H9 (cell line): ENCODE results near the gene NCAM1. TPM values are rescaled to one million over a fixed set of nuclear protein-coding genes. Genes with fewer than 3 reads are reported as not detected.

Source experiments
- DNase-seq: peaks from one replicate; pipeline ENCODE4 v3.0.0-alpha.2; 2017
- H2AFZ ChIP-seq: one replicate; pipeline ENCODE4 v1.6.1; 2013; ENCODE audit warnings: mild to moderate bottlenecking, low read length, control low read depth, moderate library complexity
- H2AK5ac ChIP-seq: 2 replicates; pipeline ENCODE4 v1.6.1; 2013; ENCODE audit warnings: low read length, control low read depth, mixed read lengths; ENCODE audit not compliant: insufficient read length
- H2BK120ac ChIP-seq: one replicate; pipeline ENCODE4 v1.6.1; 2013; ENCODE audit warnings: low read depth, mild to moderate bottlenecking, low read length, control low read depth, inconsistent platforms; ENCODE audit not compliant: poor library complexity, severe bottlenecking
- H2BK12ac ChIP-seq: 2 replicates; pipeline ENCODE4 v1.6.1; 2013; ENCODE audit warnings: low read length, control low read depth, mixed read lengths, low read depth; ENCODE audit not compliant: insufficient read length
- H2BK15ac ChIP-seq: 2 replicates; pipeline ENCODE4 v1.6.1; 2013; ENCODE audit warnings: low read depth, low read length, control low read depth
- H2BK20ac ChIP-seq: one replicate; pipeline ENCODE4 v1.6.1; 2013; ENCODE audit warnings: low read depth, mild to moderate bottlenecking, low read length, control low read depth, inconsistent platforms; ENCODE audit not compliant: poor library complexity, severe bottlenecking
- H2BK5ac ChIP-seq: 2 replicates; pipeline ENCODE4 v1.6.1; 2013; ENCODE audit warnings: low read length, control low read depth, mixed read lengths; ENCODE audit not compliant: insufficient read length
- H3K14ac ChIP-seq: 2 replicates; pipeline ENCODE4 v1.6.1; 2013; ENCODE audit warnings: low read length, control low read depth; ENCODE audit not compliant: insufficient read depth
- H3K18ac ChIP-seq: 2 replicates; pipeline ENCODE4 v1.6.1; 2013; ENCODE audit warnings: low read depth, mild to moderate bottlenecking, mixed read lengths, low read length, control low read depth; ENCODE audit not compliant: insufficient read length
- H3K23ac ChIP-seq: 2 replicates; pipeline ENCODE4 v1.6.1; 2013; ENCODE audit warnings: low read length, control low read depth, mixed read lengths, low read depth; ENCODE audit not compliant: insufficient read length
- H3K23me2 ChIP-seq: 2 replicates; pipeline ENCODE4 v1.6.1; 2013; ENCODE audit warnings: low read depth, mild to moderate bottlenecking, mixed read lengths, low read length, control low read depth; ENCODE audit not compliant: insufficient read length, poor library complexity, severe bottlenecking
- H3K27ac ChIP-seq: 2 replicates; pipeline ENCODE4 v1.5.1; 2013; ENCODE audit warnings: low read length, control low read depth, mixed read lengths, low read depth; ENCODE audit not compliant: insufficient read length
- H3K27me3 ChIP-seq: 2 replicates; pipeline ENCODE4 v1.6.1; 2013; ENCODE audit warnings: low read length, control low read depth, inconsistent platforms; ENCODE audit not compliant: insufficient read depth
- H3K4ac ChIP-seq: 2 replicates; pipeline ENCODE4 v1.6.1; 2013; ENCODE audit warnings: low read depth, mild to moderate bottlenecking, control low read depth, inconsistent platforms, low read length, moderate library complexity
- H3K4me1 ChIP-seq: 2 replicates; pipeline ENCODE4 v1.6.1; 2013; ENCODE audit warnings: low read length, control low read depth, inconsistent platforms; ENCODE audit not compliant: insufficient read depth
- H3K4me2 ChIP-seq: 2 replicates; pipeline ENCODE4 v1.6.1; 2013; ENCODE audit warnings: low read length, control low read depth, mixed read lengths; ENCODE audit not compliant: insufficient read length, insufficient read depth
- H3K56ac ChIP-seq: 2 replicates; pipeline ENCODE4 v1.6.1; 2013; ENCODE audit warnings: low read depth, mild to moderate bottlenecking, mixed read lengths, low read length, control low read depth; ENCODE audit not compliant: insufficient read length
- H3K79me1 ChIP-seq: 2 replicates; pipeline ENCODE4 v1.6.1; 2013; ENCODE audit warnings: low read depth, mild to moderate bottlenecking, moderate library complexity, low read length, control low read depth, inconsistent platforms; ENCODE audit not compliant: insufficient read depth, poor library complexity, severe bottlenecking
- H3K79me2 ChIP-seq: 2 replicates; pipeline ENCODE4 v1.6.1; 2013; ENCODE audit warnings: low read length, control low read depth, inconsistent platforms; ENCODE audit not compliant: insufficient read depth
- H3K9ac ChIP-seq: 2 replicates; pipeline ENCODE4 v1.6.1; 2013; ENCODE audit warnings: low read length, control low read depth, mixed read lengths; ENCODE audit not compliant: insufficient read length; ENCODE audit errors: extremely low read depth
- H3K9me3 ChIP-seq: one replicate; pipeline ENCODE4 v1.6.1; 2013; ENCODE audit warnings: low read depth, low read length, inconsistent platforms; ENCODE audit not compliant: control insufficient read depth
- H3T11ph ChIP-seq: one replicate; pipeline ENCODE4 v1.6.1; 2013; ENCODE audit warnings: mild to moderate bottlenecking, low read length, control low read depth, inconsistent platforms
- H4K20me1 ChIP-seq: one replicate; pipeline ENCODE4 v1.6.1; 2013; ENCODE audit not compliant: control insufficient read depth, insufficient read length, insufficient read depth
- H4K5ac ChIP-seq: 2 replicates; pipeline ENCODE4 v1.6.1; 2013; ENCODE audit warnings: low read depth, mild to moderate bottlenecking, mixed read lengths, low read length, control low read depth; ENCODE audit not compliant: insufficient read length
- H4K8ac ChIP-seq: replicated peaks from 2 replicates; pipeline ENCODE4 v1.6.1; 2013; ENCODE audit warnings: low read length, control low read depth, mixed read lengths, low read depth; ENCODE audit not compliant: insufficient read length
- H4K91ac ChIP-seq: 2 replicates; pipeline ENCODE4 v1.6.1; 2013; ENCODE audit warnings: low read depth, mild to moderate bottlenecking, moderate library complexity, mixed read lengths, low read length, control low read depth; ENCODE audit not compliant: insufficient read length
- H3K27ac Mint-ChIP-seq, 3 experiments: 2 replicates in 2 of 3; 3 replicates in 1 of 3; pipeline ENCODE4 v1.8.0; 2020 to 2021; ENCODE audit warnings: mixed read lengths in 3 of 3, mild to moderate bottlenecking in 1 of 3, moderate library complexity in 1 of 3
- H3K27me3 Mint-ChIP-seq: 2 replicates; pipeline ENCODE4 v1.8.0; 2021; ENCODE audit warnings: low read depth, mild to moderate bottlenecking, moderate library complexity, mixed read lengths
- H3K36me3 Mint-ChIP-seq, 3 experiments: 2 replicates in 2 of 3; 3 replicates in 1 of 3; pipeline ENCODE4 v1.8.0; 2020 to 2021; ENCODE audit warnings: low read depth in 3 of 3, mixed read lengths in 3 of 3; ENCODE audit not compliant: insufficient read depth in 1 of 3
- H3K4me1 Mint-ChIP-seq, 2 experiments: 2 replicates each; pipeline ENCODE4 v1.8.0; 2020; ENCODE audit warnings: mixed read lengths in 2 of 2
- H3K4me3 Mint-ChIP-seq, 2 experiments: 2 replicates in 1 of 2; 3 replicates in 1 of 2; pipeline ENCODE4 v1.8.0; 2020 to 2021; ENCODE audit warnings: mild to moderate bottlenecking in 2 of 2, mixed read lengths in 2 of 2, moderate library complexity in 1 of 2
- H3K9me3 Mint-ChIP-seq, 2 experiments: 2 replicates in 1 of 2; 3 replicates in 1 of 2; pipeline ENCODE4 v1.8.0; 2020; ENCODE audit warnings: mild to moderate bottlenecking in 2 of 2, mixed read lengths in 2 of 2, moderate library complexity in 1 of 2
- CTCF ChIP-seq: fragments of 200-600 bp; sonication (generic); conservative IDR thresholded peaks from 3 replicates; pipeline ENCODE4 v1.8.0; 2021; ENCODE audit warnings: antibody characterized with exemption, mild to moderate bottlenecking
- WGBS: extraction: QIAGEN DNeasy Blood & Tissue Kit; methylation state at CpG from one replicate; pipeline ENCODE4 v1.1.7; 2013; ENCODE audit warnings: missing lambda C conversion rate, low lambda C conversion rate, mixed read lengths; ENCODE audit not compliant: insufficient read length; ENCODE audit errors: extremely low coverage; 5-methylcytosine and 5-hydroxymethylcytosine counted together
- total RNA-seq: library from RNA; stranded (reverse); gene quantifications from 2 replicates; pipeline ENCODE4 v1.2.1, GENCODE V29; 2021

The NCAM1 gene
- total RNA-seq, 1 experiment from 2014 or later = 2.5 TPM

GRCh38 chr11:113090716-113091480 is 129.7 kb downstream of the NCAM1 start:
- peaks cover 5% of the 10 kb centered on the region; the same call in 1 of the 2 replicates for H3K27me3 ChIP-seq
- H3K4me1 ChIP-seq = peaks cover 3% of the 10 kb centered on the region
- H3K9me3 ChIP-seq = no peaks in the 10 kb centered on the region
- H3K23me2 ChIP-seq = no peaks in the 10 kb centered on the region
- H3K4me1 Mint-ChIP-seq = peaks cover 43 to 47% of the 10 kb centered on the region in 2 experiments
- no peak overlapping the region for H3K27ac Mint-ChIP-seq
- H2BK5ac ChIP-seq = no peak overlapping the region
- H4K91ac ChIP-seq = no peak overlapping the region
- H3K4me2 ChIP-seq = no peak overlapping the region
- no peaks in the 10 kb centered on the region for H3K79me2 ChIP-seq
- H2BK15ac ChIP-seq = no peak overlapping the region
- H3K23ac ChIP-seq = no peak overlapping the region
- no peak overlapping the region for H3K56ac ChIP-seq
- H3K14ac ChIP-seq = no peak overlapping the region
- H2AFZ ChIP-seq = no peak overlapping the region
- H3K18ac ChIP-seq = no peak overlapping the region
- no peak for DNase-seq
- no peak overlapping the region for H3K9ac ChIP-seq
- no peak overlapping the region for H3K27ac ChIP-seq
- H3T11ph ChIP-seq = no peak overlapping the region
- H2BK20ac ChIP-seq = no peak overlapping the region
- no peak overlapping the region for H4K8ac ChIP-seq
- no peaks in the 10 kb centered on the region for H3K36me3 Mint-ChIP-seq
- H4K20me1 ChIP-seq = no peaks in the 10 kb centered on the region
- H3K79me1 ChIP-seq = no peaks in the 10 kb centered on the region
- no peak overlapping the region for H2AK5ac ChIP-seq
- no peak overlapping the region for H2BK120ac ChIP-seq
- H4K5ac ChIP-seq = no peak overlapping the region
- TF ChIP-seq CTCF = no peak
- no peaks in the 10 kb centered on the region for H3K9me3 Mint-ChIP-seq
- H3K4ac ChIP-seq = no peak overlapping the region
- no peak overlapping the region for H3K4me3 Mint-ChIP-seq
- WGBS = no CpG with 5 or more reads among the region's 4 CpGs
- H3K27me3 Mint-ChIP-seq = peaks cover 34% of the 10 kb centered on the region
- no peak overlapping the region for H2BK12ac ChIP-seq
